HG03521 (cell line): ENCODE results near the gene TXN.

Experiments
- ATAC-seq: cut with Tn5 transposase; IDR thresholded peaks from one replicate; pipeline ENCODE4 v1.9.1; 2021; ENCODE audit warnings: mild to moderate bottlenecking, moderate library complexity; ENCODE audit not compliant: unreplicated experiment

Gene TXN

DNA sequence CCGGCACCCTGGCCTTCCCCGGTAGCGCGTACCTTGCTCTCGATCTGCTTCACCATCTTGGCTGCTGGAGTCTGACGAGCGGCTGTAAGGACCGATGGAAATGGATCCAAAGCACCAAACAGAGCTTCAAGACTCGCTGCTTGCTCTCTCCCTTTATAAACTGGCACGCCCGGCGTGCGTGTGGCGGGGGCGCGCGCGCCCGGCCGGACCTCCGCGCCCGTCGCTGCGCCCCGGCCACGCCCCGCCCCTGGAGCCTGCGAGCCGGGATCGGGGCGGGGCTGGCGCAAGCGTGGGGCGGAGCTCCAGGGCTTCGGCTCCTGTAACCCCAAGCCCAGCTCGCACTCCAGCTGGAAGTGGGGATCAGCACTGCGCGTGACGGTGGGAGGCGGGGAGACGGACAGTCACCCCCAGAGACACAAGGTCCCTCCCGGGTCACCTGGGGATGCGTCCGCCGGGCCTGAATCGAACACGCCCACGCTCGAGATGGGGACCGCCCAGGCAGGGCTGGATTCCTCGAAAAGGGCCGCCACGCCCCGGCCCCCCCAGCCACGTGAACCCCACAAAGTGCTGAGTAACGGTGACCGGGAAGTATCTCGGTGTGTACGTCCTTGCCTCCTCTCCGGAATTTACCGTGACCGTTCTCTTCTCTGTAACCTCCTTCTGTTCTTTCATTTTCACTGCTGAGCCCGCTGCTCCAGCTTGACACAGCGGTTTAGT is at the start of gene TXN:
Gene TXN (minus strand): TSS at position 128 of the 717 bp plus-strand sequence. CDS start 72 bp downstream, at position 56.
- ATAC-seq = peak; percentile 64

DNA sequence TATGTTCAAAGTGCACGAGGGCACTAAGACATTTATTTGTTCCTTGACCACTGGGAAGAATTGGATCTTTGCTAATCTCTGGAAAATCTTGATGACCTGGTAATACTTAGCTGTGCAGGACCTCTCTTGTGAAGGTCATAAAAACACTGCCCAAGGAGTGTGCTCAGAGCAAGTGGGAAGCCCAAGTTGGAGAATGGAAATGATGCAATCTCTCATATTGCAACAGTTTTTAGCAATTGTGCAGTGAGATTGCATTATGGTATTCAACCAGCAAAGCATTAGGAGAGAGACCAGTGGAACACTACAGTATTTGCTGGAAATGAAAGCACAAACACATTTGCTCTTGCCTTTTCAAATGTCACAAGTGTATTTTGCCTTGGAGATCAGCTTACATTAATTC is 46.8 kb upstream of the TXN start:
- ATAC-seq = no peak

- no peak for ATAC-seq
Observed at GRCh38 chr9:110298043-110298605, 41.8 kb upstream of the TXN start.

GRCh38 chr9:110293248-110293647 is 36.9 kb upstream of the TXN start:
- ATAC-seq = no peak

- no peak for ATAC-seq
Observed at GRCh38 chr9:110291921-110292557, 35.7 kb upstream of the TXN start.

DNA sequence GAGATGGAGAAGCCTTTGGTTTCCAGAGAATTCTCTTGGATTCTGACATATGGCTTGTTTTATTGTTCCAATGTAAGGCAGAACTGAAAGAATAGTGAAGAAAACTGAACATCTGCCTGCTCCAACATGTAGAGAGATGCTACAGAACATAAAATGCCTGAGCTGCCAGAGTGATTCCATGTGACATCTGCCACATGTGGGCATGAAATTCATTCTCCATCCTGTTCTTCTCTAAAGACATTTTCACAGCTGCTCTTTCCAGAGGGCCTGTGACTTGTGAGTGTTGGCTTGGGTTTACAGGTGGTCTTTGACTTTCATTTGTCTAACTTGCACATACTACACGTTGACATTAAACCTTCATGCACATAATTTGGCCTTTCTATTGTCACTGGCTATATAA is 33.7 kb upstream of the TXN start:
- ATAC-seq = no peak

- ATAC-seq = no peak
Observed at GRCh38 chr9:110288503-110288902, 32.2 kb upstream of the TXN start.

- no peak for ATAC-seq
Observed at GRCh38 chr9:110287289-110287680, 31.0 kb upstream of the TXN start.

DNA sequence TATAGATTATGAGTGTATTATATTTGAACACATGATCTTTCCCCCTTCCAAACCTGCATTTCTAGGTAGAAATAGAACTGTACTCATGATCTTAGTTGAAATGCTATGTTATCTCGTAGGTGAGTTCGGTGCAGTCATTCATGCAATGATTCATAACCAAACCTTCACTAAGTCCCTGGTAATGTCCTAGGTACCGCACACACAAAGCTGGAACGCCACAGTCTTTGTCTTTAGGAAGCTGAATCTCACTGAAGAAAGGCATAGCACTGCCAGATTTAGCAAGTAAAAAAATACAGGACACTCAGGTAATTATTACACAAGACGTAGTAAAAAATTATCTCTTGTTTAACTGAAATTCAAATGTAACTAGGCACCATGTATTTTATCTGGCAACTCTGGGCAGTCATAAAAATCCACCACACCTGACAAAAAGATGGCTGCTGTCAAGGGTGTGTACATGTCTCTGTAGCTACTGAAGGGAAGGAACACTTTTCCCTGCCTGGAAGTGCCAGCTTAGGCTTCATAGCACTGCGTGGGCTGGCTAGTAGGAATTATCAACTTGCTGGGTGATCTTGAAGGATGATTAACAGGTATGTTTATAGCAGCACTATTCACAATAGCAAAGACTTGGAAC is 28.0 kb upstream of the TXN start:
- ATAC-seq = no peak

DNA sequence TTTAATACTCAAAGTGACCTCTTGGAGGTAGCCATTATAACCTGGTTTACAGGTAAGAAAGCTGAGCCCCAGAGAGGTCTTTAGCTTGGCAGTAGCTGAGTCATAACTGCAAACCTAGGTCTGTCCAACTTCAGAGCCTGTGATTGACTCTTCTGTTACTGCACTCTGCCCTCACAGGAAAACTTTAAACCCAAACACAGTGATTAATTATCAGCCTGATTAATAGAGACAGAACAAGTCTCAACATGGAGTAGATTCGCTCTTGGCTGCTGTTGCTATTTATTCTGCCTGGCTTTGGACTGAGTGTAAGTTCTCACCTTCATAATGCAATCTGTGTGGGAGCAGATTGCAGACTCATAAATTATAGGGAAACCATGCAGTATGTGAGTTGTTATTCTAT is 27.4 kb upstream of the TXN start:
- ATAC-seq = no peak

DNA sequence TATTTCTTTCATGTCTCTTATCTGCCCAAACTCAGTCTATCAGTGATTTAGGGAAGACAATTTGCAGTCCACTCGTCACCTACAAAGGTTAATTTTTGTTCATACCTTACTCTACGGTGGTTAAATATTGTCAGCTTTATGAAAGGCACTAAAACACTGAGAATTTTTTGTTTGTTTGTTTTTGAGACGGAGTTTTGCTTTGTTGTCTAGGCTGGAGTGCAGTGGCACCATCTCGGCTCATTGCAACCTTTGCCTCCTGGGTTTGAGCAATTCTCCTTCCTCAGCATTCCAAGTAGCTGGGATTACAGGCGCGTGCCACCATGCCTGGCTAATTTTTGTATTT is 26.4 kb upstream of the TXN start:
- no peak for ATAC-seq

DNA sequence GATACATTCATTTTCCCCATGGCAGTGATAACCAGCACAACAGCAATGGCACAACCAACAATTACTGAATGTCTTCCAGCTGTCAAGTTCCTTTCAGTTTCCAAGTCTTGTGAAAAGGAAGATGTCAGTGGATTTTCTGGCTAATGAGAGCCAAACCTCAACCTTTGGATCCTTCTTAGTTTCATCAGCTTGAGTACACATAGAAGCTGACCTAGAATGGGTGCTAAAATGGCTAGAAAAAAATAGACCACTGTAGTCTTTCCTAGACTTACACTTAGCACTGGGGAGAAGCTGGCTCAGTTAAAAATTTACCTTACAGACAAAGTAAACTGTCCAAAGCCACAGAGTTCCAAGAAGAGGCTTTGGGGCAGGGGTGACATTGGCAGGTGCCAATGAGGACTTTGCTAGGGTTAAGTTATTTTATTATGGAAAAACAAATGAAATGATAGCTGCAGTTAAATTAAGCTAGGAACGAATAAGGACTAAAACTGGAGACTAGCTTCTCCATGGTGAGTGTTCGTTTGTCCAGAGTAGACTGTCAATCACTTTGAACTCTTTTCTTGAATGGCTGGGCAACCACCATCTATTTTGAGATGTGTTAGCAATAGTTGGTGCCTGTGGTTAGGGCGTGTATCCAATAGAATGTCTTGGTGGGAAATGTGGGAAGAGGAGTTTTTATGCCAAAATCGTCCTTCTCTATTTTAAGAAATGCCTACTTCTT is 25.9 kb upstream of the TXN start:
- no peak for ATAC-seq

DNA sequence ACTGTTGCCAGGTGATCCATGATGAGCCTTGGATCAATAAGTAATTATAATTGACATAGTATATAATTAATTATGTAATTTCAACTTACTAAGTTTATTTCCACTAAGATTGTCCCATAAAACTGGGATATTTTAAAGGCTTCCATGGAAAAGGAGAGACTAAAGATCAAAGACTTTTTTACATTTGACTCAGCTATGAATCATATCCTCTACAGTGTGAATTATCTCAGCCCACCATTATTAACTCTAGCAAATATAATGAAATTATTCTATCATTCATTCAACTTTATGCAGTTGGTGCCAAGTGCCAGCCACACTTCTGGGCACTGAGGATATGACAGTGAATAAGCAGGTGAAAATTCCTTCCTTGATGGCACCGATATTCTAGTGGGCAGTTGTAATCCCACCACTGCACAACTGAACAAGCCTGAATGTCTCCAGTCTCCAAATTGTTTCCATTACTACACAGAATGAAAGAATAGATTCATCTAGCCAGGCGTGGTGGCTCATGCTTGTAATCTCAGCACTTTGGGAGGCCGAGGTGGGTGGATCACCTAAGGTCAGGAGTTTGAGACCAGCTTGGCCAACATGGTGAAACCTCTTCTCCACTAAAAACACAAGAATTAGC is 21.9 kb upstream of the TXN start:
- no peak for ATAC-seq

- ATAC-seq = no peak
Observed at GRCh38 chr9:110276781-110277180, 20.5 kb upstream of the TXN start.

GRCh38 chr9:110270211-110270995 is 14.1 kb upstream of the TXN start:
- ATAC-seq = no peak

GRCh38 chr9:110266795-110267194 is 10.5 kb upstream of the TXN start:
- no peak for ATAC-seq

- no peak for ATAC-seq
Observed at GRCh38 chr9:110261632-110262031, 5.3 kb upstream of the TXN start.

GRCh38 chr9:110260911-110261310 is 4.6 kb upstream of the TXN start:
- no peak for ATAC-seq

DNA sequence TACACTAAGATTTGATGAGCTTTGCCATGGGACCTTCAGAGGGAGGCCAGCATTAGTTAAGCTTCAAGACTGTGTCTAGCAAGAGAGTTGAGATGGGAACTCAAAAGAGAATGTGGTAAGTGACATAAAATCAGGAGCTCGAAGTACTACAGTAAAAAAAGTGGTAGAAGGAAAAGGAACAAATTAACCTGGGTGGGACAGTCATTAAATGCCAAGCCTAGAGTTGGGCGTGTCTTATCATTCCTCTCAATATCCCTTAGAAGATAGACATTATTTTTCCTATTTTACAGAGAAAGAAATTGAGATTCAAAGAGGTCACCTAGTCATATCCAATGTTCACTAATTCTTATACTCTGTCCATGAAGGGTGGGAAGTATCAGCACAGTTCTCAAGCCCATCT is 3.3 kb upstream of the TXN start:
- no peak for ATAC-seq

DNA sequence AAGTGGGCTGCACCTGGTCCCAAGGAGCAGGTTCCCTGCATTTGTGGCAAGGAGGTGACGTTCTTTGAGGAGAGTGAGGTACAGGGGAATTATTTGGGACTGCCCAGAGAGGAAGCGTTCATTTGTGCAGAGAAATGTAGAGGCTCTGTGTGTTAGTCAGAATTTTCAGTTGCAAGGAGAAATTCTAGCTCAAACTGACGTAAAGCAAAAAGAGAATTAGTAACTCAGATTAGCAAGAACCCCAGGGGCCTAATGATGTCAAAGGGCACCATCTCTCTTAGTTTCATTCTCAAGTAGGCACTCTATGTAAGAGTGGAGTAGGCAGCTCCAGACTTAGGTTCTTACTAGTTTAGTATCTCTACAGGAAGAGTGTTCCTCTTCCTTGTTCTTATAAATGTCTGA is 2.4 kb upstream of the TXN start:
- no peak for ATAC-seq
